Stimulated activated CD4-positive, alpha-beta T cell treated with anti-CD3 and anti-CD28 coated beads, TNF-alpha, amount 100 ng/mL, for 1 hour (primary cell): ENCODE results near the gene TMEM132E.
A peak's percentile ranks its signal among the peaks of the same experiment; 100 is the strongest.

Experiments used
- DNase-seq, 3 donors: peaks; one replicate each; pipeline ENCODE4 v3.0.0-alpha.2; 2020; ENCODE audit warnings: low read depth in 3 of 3, low spot score in 1 of 3

Gene TMEM132E

DNA sequence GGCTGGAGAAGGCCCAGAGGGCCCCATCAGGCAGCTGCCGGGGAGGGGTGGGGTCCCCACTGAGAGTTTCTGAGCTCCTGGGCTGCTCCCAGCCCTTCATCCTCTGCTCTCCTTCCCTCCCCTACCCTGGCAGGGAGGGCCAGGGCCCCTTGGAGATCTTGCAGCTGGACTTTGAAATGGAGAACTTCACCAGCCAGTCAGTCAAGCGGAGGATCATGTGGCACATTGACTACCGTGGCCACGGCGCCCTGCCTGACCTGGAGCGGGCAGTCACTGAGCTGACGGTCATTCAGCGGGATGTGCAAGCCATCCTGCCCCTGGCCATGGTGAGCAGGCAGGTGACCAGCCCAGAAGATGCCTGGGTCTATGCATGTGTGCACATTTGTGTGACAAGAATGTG, 49.5 kb downstream of the TMEM132E start:
- no peak for DNase-seq

DNA sequence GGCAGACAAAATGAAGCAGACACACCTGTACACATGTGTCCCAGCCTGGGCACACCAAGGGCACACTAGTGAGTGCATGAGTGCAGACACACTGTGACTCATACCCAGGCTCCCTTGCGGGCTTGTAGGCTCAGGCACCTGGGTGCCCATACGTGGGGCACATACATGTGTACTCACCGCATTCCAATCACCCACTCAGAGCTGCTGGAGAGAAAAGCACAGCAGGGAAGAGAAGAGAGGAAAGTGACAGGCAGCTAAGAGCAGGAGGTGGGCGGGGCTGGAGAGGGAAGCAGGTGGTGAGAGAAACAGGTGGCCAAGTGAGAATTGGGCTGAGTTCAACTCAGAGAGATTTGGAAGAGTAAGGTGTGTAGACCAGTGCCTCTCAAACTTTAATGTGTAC, 54.0 kb downstream of the TMEM132E start:
- DNase-seq: no peak

DNA sequence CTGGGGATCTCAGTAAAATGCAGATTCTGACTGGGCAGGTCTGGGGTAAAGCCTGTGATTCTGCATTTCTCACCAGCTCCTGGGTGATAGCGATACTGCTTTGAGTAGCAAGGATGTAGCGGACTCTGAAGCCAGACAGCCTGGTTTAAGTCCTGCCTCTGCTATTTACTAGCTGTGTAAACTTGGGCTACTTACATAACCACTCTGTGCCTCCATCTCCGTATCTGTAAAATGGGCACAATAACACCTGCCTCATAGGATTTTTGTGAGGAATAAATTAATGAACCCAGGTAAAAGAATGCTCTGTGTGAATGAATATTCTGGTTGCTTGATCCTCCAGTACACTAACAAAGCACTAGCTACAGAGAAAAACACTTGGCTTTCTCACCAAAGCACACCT, 54.4 kb downstream of the TMEM132E start:
- DNase-seq: no peak

DNA sequence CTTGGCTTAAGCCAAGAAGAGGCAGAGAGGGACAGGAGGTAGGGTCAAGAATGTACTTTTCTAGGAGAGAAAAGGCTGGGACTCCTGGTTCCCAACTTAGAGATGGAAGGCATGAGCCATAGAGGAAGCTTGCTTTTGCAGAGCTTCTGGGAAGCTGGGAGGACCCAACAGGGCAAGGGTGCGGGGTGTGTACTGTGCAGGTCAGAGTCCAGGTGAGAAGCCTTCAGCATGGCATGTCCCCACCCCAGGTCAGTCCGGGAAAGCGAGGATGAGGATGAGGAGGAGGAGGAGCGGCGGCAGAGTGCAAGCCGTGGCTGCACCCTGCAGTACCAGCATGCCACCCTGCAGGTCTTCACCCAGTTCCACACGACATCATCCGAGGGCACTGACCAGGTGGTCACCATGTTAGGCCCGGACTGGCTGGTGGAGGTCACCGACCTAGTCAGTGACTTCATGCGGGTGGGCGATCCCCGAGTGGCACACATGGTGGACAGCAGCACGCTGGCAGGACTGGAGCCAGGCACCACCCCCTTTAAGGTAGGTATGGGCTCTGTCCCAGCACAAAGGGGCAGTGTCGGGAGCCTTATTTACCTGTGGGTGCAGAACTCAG, 55.3 kb downstream of the TMEM132E start:
- no peak for DNase-seq

DNA sequence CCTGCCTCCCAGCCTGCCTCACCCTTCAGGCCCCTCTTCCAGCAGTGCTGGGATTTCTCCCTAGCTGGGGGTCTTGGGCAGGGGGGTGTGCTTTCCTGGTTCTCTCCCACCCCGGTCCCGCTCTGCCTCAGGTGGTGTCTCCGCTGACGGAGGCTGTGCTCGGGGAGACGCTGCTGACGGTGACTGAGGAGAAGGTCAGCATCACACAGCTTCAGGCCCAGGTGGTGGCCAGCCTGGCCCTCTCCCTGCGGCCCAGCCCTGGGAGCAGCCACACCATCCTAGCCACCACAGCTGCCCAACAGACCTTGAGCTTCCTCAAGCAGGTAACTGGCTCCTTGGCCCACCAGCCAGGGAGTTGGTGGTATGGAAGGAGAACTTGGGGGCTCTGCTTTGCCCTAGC, 56.5 kb downstream of the TMEM132E start:
- no peak for DNase-seq

DNA sequence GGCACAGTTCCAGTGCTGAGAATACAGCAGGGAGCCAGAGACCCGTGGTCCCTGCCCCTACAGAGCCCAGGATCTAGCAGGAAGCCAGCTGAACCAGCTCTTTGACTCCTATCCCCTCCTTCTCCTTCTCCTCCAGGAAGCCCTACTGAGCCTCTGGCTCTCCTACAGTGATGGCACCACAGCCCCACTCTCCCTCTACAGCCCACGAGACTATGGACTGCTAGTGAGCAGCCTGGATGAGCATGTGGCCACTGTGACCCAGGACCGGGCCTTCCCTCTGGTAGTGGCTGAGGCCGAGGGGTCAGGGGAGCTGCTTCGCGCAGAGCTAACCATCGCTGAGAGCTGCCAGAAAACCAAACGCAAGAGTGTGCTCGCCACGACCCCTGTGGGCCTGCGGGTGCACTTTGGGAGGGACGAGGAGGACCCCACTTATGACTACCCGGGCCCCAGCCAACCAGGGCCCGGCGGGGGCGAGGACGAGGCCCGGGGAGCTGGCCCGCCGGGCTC, 57.7 kb downstream of the TMEM132E start:
- no peak for DNase-seq

DNA sequence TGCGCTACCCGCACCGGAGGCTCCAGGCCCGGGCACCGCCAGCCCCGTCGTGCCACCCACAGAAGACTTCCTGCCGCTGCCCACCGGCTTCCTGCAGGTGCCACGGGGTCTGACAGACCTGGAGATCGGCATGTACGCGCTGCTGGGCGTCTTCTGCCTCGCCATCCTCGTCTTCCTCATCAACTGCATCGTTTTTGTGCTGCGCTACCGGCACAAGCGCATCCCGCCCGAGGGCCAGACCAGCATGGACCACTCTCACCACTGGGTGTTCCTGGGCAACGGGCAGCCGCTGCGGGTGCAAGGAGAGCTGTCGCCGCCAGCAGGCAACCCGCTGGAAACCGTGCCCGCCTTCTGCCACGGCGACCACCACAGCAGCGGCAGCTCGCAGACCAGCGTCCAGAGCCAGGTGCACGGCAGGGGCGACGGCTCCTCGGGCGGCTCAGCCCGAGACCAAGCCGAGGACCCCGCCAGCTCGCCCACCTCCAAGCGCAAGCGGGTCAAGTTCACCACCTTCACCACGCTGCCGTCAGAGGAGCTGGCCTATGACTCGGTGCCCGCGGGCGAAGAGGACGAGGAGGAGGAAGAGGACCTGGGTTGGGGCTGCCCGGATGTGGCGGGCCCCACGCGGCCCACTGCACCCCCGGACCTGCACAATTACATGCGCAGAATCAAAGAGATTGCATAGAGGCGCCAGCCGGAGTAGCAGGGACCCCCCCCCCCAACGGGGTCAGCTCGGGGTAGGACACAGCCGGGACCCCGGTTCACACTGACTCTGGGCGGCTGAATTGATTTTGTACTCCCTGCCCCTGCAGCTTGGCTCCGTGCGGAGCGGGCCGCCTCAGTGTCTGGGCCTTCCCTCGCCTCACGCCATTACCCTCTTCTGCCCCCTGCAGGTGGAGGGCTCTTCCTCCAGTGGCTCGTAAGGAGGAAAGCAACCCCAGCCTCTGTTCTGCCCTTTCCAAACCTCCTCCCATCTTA, 58.5 kb downstream of the TMEM132E start:
- DNase-seq: peak; percentile 43 to 70 (median 58)

DNA sequence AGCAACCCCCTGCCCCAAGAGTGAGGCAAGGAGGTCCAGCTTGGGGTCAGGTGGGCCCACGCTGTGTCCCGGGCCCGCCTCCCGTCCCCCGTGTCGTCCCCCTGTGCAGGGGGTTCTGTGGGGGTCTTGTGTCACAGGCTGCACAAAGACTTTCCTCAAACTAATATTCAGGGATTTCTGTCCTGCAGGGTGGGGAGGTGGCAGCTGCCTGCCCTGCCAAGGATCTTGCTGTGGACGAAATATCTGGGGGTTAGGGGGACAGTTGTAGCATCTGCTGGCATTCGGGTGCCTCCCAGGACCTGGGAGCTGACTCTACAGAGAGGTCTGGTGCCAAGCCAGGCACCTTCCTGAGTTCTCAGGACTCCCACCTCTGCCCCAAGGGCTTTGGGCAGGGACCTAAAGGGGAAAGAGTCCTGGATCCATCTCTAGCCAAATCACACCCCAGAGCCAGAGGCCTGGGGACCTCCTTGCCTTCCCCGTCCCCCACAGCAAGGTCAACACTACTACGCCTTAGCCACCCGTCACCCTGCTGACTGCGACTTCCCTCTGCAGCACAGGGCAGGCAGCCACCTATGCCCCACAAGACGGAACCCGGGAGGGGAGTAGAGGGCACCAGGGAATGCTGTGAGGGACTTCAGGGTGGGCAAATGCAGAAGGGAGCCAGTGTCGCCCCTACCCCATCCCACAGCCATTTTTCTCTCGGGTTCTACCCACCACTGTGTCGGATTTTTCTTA, 59.3 kb downstream of the TMEM132E start:
- no peak for DNase-seq

DNA sequence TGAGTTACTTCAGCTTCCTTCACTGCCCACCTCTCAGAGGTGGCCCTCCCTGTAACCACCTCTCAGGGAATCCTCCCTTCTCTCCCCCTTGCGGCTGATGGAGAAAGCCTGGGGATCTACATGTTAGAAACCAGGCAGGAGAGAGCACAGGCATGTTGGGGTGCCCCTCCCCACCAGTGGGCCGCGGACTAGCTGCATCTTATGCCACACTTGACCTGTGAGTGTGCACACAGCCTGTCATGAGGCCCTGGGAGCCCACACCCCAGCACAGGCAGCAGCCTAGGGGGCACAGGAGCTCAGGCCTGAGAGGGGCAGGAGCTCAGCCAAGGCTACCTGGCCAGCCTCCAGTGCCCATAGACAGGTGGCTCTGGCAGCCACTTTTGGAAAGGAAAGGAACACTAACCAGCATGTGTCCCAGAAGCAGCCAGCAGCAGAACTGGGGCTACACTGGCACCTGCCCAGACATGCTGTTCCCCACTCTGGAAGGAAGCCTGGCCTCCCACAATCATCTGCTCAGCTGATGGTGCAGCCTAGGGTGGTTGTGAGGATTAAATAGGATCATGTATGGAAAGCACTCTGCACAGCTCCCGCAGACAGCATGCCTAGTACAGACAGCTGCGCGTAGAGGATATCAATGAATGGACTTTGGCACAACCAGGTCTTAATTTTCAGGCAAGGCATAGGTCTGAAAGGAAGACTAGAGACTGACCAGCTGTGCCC, 60.5 kb downstream of the TMEM132E start:
- no peak for DNase-seq

DNA sequence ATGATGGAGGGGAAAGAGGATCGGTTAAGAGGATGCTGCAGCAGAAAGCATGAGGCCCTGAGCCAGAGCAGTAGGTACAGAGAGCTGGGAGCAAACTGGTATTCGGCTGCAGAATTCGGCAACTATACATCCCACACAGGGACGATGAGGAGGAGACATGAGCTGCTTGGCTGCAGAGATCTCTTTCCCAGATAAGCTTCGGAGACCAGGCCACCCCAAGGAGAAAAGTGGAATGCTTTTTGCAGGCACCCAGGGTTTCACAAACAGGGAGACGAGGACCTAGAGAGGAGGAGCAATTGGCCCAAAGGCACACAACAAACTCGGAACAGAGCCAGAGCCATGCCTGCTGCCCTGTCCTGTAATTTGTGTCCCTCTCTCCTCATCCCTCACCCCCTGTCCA, 62.0 kb downstream of the TMEM132E start:
- DNase-seq: no peak

DNA sequence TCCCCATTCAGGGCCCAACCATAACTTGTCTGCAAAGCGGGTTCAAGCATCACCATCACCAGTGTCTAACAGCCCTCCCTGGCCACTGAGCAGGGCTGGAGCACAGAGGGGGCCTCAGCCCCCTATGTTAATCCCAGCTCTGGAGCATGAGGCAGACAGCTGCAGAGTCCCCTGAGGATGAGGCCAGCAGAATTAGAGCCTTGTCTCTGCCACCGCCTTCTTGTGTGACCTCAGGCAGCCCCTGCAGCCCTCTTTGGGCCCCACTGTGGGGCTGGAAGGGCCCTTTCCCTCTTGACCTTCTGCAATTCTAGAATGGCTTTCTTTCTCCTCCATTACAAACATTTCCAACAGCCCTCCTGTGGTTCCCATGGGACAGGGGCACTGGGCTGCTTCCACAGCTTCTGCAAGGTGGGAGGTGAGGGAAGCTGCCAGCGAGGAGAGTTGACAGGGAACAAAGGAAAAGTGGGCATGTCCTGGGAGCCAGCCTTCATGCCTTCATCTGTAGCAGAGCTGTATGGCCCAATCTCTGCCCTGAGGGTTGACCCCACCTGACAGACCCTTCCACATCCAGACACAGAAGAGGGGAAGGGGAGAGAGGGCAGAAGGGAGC, 65.7 kb downstream of the TMEM132E start:
- DNase-seq: no peak

DNA sequence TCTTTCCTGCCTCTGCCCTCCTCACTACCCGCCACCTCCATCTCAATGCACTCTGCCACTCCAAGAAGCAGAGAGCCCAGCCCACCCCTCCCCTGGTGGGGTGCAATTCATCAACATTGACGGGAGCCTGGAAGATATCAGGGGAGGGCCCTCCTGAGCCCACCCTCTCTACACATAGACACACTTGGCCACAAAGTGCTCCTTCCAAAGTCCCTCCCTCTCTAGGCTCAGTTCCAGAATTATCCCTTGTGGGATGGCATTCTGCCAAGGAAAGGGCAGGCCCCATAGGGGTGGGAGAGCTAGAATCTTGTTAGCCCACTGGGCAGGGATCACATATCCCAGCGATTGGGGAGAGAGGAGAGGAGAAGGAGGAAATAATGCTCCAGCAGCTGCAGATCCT, 66.2 kb downstream of the TMEM132E start:
- DNase-seq: no peak

DNA sequence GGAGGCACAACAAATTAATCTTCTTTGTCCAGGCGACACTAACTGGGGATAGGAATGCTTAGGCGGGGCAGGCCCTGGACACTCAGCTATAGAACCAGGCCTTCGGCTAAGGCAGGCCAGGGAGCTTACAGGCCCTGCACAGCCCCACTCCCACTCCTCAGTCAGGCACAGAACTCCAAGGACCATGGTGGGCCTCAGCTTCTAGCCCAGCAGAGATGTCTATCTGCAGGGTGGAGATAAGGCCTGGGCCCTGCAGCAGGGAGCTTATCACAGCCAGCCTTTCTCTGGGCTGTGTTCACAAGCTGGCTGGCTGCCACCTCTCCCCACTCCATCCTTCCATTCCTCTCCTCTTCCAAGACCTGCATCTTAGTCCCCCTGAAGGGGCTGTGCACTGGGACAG, 68.1 kb downstream of the TMEM132E start:
- no peak for DNase-seq

DNA sequence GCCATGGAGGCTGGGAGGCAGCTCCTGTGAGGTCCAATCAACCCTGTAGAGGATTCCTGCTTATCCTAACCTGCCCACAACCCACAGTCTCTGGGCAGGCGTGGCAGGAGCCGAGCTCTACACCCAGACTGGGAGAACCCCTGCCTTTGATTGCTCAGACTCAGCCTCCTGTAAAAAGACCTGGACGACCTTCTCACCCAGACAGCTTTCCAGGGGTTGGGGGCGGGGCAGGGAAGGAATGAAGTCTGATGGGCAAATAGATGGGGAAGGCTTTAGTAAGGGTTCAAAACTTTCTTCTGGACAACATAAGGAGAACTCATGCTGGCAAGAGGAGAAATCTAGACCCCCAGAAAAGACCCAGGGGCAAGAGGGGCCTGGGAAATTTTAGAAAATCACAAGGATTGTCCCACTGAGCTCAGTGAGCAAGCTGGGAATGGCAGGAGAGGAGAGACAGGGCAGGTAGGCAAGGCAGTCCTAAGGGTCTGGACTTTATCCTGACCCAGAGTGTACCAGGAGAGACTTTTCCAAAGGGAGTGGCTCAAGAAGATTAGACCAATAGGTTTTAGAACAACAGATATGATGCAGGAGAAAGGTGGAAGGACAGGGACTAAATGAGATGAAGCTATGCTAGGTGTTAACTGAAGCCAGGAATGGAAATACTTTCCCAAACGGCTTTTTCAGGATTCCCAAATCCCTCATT, 70.8 kb downstream of the TMEM132E start:
- no peak for DNase-seq

DNA sequence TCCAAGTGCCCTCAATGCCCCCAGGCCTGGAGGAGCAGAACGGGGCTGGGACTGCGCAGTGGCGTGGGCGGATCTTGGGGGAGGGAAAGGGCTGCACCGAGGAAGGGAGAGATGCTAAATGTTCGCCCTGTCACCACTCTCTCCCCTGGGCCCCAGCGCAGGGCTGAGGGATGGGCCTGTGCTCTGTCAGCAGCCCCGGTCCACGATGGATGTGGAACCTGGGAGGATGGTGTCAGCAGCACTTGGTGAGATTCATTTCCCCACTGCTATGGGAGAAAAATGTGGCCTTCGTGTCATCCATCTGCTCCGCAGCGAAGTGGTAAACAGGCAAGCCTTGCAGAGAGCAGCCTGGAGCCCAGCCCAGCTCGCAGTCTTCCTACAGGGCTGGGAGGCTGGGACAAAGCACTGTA, 72.0 kb downstream of the TMEM132E start:
- DNase-seq: no peak

DNA sequence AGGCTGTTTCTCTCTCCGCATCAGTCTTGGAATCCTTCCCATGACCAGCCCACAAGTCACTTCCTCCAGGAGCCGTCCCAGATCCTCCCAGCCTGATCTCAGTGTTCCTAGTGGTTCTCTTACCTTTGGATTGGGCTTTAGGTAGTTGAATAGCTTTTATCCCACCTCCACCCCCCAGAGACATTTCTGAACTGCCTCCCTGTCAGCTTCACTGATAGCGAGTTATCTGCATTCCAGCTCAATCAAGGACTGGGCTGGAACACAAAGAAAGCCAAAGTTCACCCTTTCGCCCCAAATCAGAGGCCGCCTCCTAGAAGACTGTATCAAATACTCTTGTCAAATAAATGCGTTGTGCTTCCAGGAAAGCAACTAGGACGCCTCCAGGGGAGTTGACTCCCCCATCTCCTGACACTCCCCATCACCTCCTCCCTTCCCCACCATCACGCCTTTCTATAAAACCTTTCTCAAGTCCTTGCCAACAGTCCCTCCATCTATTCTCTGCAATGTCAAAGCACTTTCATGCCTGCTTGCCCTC, 72.7 kb downstream of the TMEM132E start:
- no peak for DNase-seq

DNA sequence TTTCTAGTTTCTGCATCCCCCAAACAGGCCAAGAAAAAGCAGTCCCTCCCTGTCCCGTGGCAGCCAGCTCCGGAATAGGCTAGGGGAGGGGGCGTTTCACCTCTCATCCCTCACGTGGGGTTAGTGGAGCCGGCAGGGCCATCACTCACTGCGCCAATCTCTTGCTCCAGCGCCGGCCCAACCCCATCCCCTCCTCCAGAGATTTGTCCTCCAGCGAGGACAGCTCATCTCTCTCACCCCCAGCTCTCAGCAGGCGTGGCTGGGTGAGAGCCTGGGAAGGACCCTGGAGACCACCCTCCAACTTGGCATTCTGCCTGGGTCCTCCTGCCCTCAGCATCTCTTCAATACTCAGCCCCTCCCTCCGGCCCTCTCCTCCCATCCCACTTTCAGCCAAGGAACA, 74.1 kb downstream of the TMEM132E start:
- DNase-seq: no peak

DNA sequence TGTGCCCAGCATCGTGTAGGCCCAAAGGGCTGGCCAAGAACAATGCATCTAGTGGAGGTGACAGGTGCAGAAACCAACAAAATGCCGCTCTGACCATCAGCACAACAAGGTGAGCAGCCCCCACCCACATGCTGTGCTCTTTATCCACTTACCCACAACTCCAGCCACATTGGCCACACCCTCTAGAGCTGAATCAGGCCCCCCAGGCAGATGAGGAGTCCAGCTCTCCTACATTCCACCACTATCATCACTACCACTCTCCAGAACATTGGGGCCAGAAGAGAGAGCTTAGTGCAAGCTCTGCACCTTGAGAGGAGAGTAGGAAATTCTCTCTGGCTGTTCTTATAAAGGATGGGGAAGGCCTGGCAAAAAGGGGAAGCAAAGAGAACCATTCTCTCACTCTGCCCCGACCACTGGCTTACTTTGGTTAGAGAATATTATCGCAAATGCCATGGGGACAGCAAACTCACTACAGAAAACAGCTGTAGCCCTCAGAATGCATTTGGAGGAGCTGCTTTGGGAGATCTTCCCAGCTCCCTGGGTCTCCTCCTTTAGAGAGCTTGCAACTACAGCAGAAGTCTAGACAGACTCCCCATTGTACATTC, 75.0 kb downstream of the TMEM132E start:
- no peak for DNase-seq

DNA sequence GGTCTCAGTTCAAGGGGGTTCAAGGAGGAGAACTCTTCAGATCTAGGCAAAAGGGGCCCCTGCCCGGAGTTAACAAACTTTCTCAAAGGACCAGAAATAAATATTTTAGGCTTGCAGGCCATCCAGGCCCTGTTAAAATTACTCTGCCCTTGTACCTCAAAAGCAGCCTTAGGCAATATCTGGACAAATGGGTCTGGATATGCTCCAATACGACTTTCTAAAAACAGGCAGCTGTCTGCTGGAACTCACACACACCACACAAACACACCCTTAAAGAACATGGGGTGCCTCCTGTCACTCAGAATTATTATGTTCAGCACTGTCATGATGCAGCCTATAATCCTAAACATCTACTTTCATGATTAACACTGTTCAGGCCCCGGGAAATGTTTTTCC, 75.5 kb downstream of the TMEM132E start:
- DNase-seq: no peak
